ENCODE measurements around the gene APBA2. TPM values are rescaled to one million over a fixed set of nuclear protein-coding genes. Genes with fewer than 3 reads are reported as not detected.

Gene APBA2
- polyA plus RNA-seq, 1 donor = 4.4 TPM

GRCh38 chr15:28961391-28961790 is 75.6 kb downstream of the APBA2 start:
- DNase-seq = no peak

DNA sequence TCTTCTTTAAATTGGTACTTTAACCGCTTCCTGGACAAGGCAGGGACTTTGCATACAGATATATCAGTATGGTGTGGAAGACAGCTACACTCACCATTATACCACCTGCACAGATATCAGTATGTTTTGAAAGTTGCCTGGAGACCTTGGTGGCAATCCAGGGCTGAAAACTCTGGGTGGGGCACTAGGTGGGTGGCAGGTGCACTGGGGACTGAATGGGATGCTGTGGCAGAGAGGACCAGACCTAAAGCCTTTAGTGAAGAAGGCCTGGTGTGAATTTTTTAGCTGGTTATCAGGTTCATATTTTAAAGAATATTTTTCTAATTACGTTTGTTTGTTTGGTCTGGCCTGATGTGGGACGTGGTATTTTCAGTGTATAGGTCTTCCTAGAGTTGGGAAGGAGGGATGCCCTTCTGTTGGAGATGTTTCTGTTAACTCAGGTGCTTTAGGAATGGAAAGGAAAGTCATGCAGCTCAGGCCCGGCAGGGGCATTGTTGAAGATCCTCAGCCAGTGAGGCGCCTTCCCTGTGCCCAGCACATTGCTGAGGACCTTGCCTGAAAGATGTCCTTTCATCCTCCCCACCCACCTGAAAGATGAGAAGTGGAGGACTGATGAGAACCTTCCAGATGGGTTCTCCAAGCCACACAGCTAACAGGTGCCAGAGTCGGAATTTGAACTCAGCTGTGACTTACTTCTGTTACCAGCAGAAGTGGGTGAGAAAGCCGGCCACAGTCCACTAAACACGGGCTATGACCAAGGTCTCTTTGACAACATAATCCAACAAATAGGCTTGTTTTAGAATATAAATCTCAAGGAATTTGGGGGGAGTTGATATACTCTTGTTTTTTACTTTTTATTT is 77.3 kb downstream of the APBA2 start:
- DNase-seq = no peak

DNA sequence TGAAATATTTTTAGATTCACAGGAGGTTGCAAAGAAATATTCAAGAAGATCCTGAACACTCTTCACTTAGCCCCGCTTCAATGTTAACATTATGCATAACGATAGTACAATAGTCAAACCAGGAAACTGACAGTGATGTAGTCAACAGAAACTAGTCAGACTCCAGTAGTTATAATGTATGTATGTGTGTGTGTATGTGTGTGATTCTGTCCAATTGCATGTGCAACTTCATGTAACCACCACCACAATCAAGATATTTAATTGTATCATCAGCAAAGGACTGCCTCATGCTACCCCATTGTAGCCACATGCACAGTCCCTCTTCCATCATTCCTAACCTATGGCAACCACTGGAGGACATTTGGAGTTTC is 77.9 kb downstream of the APBA2 start:
- no peak for DNase-seq

DNA sequence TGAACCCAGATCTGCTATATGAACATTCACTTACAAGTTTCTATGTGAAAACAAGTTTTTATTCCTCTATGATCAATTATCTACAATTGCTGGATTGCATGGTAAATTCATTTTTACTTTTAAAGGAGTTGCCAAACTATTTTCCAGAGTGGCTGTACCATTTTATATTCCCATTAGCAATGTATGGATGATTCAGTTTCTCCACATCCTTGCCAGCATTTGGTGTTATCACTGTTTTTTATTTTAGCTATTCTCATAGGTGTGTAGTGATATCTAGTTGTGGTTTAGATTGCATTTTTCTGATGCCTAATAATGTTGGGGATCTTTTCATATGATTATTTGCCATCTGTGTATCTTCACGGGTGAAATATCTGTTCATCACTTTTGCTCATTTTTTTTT is 78.3 kb downstream of the APBA2 start:
- DNase-seq = no peak

DNA sequence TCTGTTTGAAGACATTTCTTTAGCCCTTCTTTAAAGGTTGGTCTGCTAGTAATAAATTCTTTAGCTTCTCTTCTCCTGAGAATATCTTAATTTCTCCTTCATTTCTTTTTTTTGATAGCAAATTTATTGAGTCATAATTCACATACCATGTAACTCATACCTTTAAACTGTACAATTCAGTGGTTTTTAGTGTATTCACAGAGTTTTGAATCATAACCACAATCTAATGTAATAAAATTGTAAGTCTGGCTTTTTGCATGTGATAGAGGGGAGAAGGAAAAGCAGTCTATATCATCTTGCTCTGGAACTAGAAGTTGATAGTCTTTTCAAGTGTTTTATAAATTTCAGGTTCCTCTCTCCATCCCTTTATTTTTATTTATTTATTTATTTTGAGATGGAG is 81.3 kb downstream of the APBA2 start:
- DNase-seq = no peak

- DNase-seq = no peak
Observed at GRCh38 chr15:28967990-28968389, 82.2 kb downstream of the APBA2 start.

- no peak for DNase-seq
Observed at GRCh38 chr15:28969511-28970085, 83.8 kb downstream of the APBA2 start.

GRCh38 chr15:28974142-28974541 is 88.4 kb downstream of the APBA2 start:
- DNase-seq = no peak

GRCh38 chr15:28975766-28976179 is 90.0 kb downstream of the APBA2 start:
- DNase-seq = no peak

DNA sequence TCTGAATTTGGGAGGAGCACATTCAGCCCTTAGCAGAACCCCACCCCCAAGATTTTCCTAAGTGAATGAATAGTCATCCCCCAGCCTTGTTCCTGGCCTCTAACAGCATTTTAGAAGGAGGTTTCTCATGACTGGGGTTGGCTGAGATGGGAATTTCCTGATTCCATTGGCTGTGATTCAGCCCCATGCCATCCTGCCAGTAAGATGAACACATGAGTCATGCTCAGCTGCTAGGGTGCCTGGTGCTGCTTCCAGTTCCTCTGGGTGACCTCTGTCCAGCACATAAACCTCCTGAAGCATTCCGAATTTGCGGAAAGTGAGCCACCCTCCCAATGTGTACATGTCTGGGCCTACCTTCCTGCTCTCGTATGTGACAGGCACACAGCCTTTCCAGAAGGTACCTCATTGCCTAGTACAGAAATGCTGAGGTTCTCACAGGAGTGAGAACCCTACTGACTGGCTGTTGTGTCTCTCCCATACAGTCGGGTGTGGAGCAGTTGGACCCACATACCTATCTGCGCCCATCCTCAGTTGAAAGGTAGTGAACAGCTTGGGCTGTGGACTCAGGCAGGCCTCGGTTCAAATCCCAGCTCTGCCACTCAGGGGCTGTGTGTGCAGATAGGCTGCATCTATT is 91.7 kb downstream of the APBA2 start:
- no peak for DNase-seq

GRCh38 chr15:28978011-28978378 is 92.2 kb downstream of the APBA2 start:
- DNase-seq = no peak

DNA sequence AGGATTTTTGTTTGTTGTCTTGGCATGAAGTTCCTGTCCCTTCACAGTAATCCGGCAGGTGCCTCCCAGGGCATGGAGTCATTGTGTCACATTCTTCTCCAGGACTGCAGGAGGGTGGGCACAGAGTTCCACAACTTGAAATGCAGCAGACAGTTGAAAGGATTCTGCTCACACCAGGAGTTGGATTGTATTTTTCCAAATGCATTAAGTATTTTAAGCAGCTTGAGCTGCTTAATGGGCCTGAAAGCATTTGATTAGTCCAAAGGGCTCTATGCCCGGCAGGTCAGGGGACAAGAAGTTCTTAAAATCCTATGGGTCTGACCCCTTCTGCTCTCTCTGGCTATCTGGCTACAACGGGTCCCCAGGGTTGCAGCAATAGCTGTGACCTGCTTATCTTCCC is 92.9 kb downstream of the APBA2 start:
- DNase-seq = no peak

DNA sequence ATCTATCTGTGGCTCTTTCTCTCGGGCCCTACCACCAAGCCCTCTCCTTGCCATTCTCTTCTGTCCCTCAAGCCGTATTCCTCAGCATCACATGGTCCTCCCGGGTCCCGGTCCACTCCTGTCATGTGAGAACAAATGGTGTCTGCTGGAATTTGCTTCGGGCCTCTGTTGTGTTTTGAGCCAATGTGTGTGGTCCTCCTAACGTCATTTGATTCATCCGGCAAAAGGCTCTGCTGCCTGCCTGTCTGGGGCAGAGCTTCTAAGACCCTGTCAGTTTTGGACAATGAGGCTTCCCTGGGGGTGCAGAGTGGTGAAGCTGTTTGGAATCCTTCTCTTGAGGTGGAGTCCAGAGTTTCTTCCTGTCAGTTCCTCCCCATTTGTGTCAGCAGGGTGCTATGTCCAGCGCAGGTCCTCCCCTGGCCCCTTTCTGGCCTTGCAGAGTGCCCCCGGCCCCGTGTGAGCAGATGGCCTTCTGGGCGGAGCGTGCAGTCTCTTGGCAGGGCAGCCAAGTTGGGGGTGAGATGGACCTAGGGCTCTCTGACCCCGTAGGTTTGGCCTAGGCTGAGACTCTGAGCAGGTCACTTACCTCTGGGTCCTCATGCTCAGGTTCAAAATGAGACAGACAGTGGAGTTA is 93.6 kb downstream of the APBA2 start:
- no peak for DNase-seq

- no peak for DNase-seq
Observed at GRCh38 chr15:28980709-28981350, 95.1 kb downstream of the APBA2 start.

DNA sequence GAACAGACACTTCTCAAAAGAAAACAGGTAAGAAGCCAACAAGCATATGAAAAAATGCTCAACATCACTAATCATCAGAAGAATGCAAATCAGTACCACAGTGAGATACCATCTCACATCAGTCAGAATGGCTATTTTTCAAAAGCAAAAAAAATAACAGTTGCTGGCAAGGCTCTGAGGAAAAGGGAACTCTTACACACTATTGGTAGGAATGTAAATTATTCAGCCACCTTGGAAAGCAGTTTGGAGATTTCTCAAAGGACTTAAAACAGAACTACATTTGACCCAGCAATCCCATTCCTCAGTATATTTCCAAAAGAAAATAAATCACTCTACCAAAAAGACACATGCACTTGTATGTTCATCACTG is 95.6 kb downstream of the APBA2 start:
- no peak for DNase-seq

DNA sequence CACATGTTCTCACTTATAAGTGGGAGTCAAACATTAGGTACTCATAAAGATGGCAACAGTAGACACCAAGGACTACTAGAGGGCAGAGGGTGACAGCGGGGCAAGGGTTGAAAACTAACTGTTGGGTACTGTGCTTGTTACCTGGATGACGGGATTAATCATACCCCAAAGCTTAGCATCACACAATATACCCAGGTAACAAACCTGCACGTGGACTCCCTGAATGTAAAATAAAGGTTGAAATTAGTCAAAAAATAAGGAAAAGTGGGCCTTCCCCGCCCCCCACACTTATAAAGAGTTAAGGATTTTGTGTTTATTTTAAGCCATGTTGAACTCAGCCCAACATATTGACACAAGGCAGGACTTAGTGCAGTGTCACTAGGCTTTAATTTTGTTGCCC is 96.1 kb downstream of the APBA2 start:
- no peak for DNase-seq

DNA sequence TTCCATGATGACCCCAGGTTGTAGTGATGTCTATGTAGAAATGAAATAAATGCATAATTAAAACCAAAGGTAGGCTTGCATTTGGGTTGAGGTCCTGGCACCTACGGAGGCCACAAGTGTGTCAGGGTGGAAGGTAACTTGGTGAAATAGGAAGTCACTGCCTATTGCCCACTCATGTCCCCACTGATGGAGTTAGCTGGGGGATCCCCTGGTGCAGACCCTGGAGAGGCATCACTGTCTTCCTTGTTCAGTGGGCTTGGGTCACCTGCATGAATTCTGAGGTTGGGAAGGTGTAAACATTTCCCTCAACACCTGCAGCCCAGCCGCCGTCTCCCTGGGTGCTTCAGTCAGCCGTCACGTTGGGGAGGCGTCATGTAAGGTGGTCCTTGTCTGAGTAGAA is 97.1 kb downstream of the APBA2 start:
- no peak for DNase-seq

DNA sequence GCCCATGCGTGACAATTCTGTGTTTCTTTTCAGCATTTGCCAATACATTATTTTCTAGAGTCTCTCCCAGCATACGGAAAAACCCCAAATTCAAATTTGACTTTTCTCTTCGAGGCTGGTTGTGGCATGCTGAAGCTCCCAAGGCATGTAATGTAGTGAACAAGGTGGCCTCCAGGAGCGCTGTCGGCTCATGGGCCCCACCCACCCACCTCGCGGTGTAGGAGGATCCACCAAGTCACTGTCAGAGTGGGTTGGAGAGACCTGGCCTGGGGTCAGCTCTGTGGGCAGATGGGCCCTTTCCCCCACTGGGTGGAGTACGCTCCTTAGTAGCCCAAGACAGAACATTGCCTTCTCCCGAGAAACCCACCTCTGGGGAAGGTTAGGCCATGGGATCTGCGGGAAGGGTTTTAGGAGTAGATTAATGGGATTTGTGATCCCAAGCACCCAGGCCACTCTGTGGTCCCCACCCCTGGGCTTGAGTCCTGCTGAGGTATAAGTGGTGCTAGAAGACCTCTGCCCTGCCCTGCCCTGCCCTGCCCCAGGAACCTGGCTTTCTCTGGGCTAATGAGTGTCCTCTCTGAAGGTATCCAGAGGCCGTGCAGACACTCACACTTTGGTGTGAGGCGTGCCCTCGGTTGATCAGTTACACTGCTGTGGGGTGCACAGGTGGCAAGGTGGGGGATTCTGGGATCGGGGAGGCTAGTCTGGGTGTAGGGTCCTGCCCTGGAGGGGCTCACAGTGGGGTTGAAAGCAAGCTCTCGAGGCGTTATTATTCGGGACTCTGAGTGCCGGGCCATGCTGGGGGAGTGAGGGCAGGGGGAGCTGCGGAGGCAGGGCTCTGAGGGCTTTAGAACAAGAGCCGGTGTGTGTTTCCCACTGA is 97.9 kb downstream of the APBA2 start:
- DNase-seq = no peak

DNA sequence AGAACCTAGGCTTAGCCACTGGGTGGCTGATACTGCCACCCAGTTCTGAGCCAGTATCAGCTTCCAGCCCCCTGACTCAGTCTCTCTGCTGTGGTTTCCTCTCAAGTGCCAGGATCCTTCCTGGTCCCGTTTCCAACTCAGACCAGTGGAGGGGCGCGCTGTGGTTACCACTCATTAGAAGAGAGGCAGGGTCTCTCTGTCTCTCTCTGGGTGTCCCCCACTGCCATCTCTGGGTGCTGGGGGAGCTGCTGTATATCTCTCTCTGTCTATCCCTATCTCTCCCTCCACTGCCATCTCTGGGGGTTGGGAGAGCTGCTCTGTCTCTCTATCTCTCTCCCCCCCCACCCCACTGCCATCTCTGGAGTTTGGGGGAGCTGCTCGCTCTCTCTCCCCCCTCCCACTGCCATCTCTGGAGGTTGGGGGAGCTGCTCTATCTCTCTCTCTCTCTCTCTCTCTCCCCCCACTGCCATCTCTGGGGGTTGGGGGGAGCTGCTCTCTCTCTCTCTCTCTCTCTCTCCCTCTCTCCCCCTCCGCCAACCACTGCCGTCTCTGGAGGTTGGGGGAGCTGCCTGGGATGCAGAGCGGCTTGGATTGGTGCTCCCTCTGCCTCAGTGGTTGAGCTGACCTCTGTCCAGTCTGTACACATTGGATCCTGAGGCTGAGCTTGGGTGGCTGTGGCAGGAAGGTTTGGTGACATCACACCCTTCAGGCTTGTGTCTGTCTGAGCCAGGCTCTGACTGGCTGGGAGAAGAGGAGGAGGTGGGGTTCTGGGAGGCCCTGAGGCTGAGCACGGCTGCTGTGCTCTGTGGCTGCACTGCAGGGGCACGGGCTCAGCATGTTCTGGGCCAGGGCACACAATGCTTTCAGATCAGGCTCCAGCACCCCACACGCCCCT is 98.9 kb downstream of the APBA2 start:
- DNase-seq = no peak

- DNase-seq = no peak
Observed at GRCh38 chr15:28985316-28985645, 99.5 kb downstream of the APBA2 start.

GRCh38 chr15:28985691-28986090 is 99.9 kb downstream of the APBA2 start:
- no peak for DNase-seq
